GM23338 (cell line): ENCODE measurements around the gene C16orf90. TPM values are rescaled to one million over a fixed set of nuclear protein-coding genes. Genes with fewer than 3 reads are reported as not detected.

ENCODE experiments used
- ATAC-seq: fragments of 200-7000 bp; cut with Tn5 transposase; 3 replicates; pipeline ENCODE4 v1.9.1; 2020
- DNase-seq: peaks from one replicate; pipeline ENCODE4 v3.0.0-alpha.2; 2015; ENCODE audit warnings: low spot score
- H2AFZ ChIP-seq: fragments of 200-600 bp; sonication (generic); 2 replicates; pipeline ENCODE4 v1.8.0; 2016; ENCODE audit warnings: antibody characterized with exemption, mild to moderate bottlenecking, moderate library complexity
- H3F3A ChIP-seq: fragments of 200-600 bp; sonication (generic); replicated peaks from 2 replicates; pipeline ENCODE4 v1.8.0; 2017; ENCODE audit warnings: antibody characterized with exemption, mixed run types, low read depth
- H3K27ac ChIP-seq: fragments of 200-600 bp; sonication (generic); 2 replicates; pipeline ENCODE4 v1.6.1; 2016; ENCODE audit warnings: low read depth
- H3K27me3 ChIP-seq: fragments of 200-600 bp; sonication (generic); 2 replicates; pipeline ENCODE4 v1.8.0; 2016; ENCODE audit warnings: mild to moderate bottlenecking, mixed run types, moderate library complexity; ENCODE audit not compliant: insufficient read depth
- H3K36me3 ChIP-seq: fragments of 200-600 bp; sonication (generic); 2 replicates; pipeline ENCODE4 v1.8.0; 2016; ENCODE audit warnings: mild to moderate bottlenecking; ENCODE audit not compliant: insufficient read depth
- H3K4me1 ChIP-seq: fragments of 200-600 bp; sonication (generic); 2 replicates; pipeline ENCODE4 v1.8.0; 2016; ENCODE audit warnings: mild to moderate bottlenecking, moderate library complexity; ENCODE audit not compliant: insufficient read depth
- H3K4me2 ChIP-seq: fragments of 200-600 bp; sonication (generic); 2 replicates; pipeline ENCODE4 v1.7.1; 2017; ENCODE audit warnings: mixed run types
- H3K4me3 ChIP-seq: fragments of 200-600 bp; sonication (generic); 2 replicates; pipeline ENCODE4 v1.6.1; 2016; ENCODE audit warnings: mixed run types
- H3K79me2 ChIP-seq: fragments of 200-600 bp; sonication (generic); replicated peaks from 2 replicates; pipeline ENCODE4 v1.8.0; 2017; ENCODE audit warnings: mild to moderate bottlenecking; ENCODE audit not compliant: insufficient read depth
- H3K9me2 ChIP-seq: fragments of 200-600 bp; sonication (generic); 2 replicates; pipeline ENCODE4 v1.8.0; 2017; ENCODE audit not compliant: insufficient read depth
- H4K20me1 ChIP-seq: fragments of 200-600 bp; sonication (generic); replicated peaks from 2 replicates; pipeline ENCODE4 v1.8.0; 2017; ENCODE audit warnings: mild to moderate bottlenecking; ENCODE audit not compliant: insufficient read depth
- H3K27ac Mint-ChIP-seq: 2 replicates; pipeline ENCODE4 v1.8.0; 2020; ENCODE audit warnings: inconsistent platforms, mild to moderate bottlenecking, moderate library complexity, mixed read lengths
- H3K27me3 Mint-ChIP-seq: 3 replicates; pipeline ENCODE4 v1.8.0; 2022; ENCODE audit warnings: low read depth, mild to moderate bottlenecking, moderate library complexity, mixed read lengths, inconsistent platforms; ENCODE audit not compliant: insufficient read depth, poor library complexity
- H3K36me3 Mint-ChIP-seq: 3 replicates; pipeline ENCODE4 v1.8.0; 2021; ENCODE audit warnings: low read depth, mild to moderate bottlenecking, inconsistent platforms, moderate library complexity, mixed read lengths
- H3K4me1 Mint-ChIP-seq: 3 replicates; pipeline ENCODE4 v1.8.0; 2020; ENCODE audit warnings: mild to moderate bottlenecking, inconsistent platforms, mixed read lengths
- H3K4me3 Mint-ChIP-seq: 3 replicates; pipeline ENCODE4 v1.8.0; 2021; ENCODE audit warnings: moderate library complexity, mild to moderate bottlenecking, inconsistent platforms, mixed read lengths
- H3K9me3 Mint-ChIP-seq: 3 replicates; pipeline ENCODE4 v1.8.0; 2020; ENCODE audit warnings: moderate library complexity, mild to moderate bottlenecking, inconsistent platforms, mixed read lengths
- CTCF ChIP-seq, 2 experiments: fragments of 200-600 bp in 1 of 2; sonication (generic) in 1 of 2; conservative IDR thresholded peaks; 2 replicates each; pipeline versions ENCODE4 v1.5.1 to v1.6.1; 2016 to 2017; ENCODE audit warnings: antibody characterized with exemption in 2 of 2, low read depth in 2 of 2, mild to moderate bottlenecking in 2 of 2, moderate library complexity in 1 of 2
- EZH2 ChIP-seq: fragments of 200-600 bp; sonication (generic); IDR thresholded peaks from one replicate; pipeline ENCODE4 v1.8.0; 2017; ENCODE audit warnings: antibody characterized with exemption, mild to moderate bottlenecking, low read depth; ENCODE audit not compliant: unreplicated experiment
- NANOG ChIP-seq: IDR thresholded peaks from 2 replicates; pipeline ENCODE4 v1.6.1; 2016; ENCODE audit warnings: antibody characterized with exemption, borderline replicate concordance
- POLR2AphosphoS5 ChIP-seq: IDR thresholded peaks from 2 replicates; pipeline ENCODE4 v1.6.1; 2016; ENCODE audit warnings: antibody characterized with exemption, low read depth
- REST ChIP-seq: IDR thresholded peaks from one replicate; pipeline ENCODE4 v1.6.1; 2018; ENCODE audit warnings: antibody characterized with exemption; ENCODE audit not compliant: unreplicated experiment
- STAT1 ChIP-seq: IDR thresholded peaks from one replicate; pipeline ENCODE4 v1.6.1; 2016; ENCODE audit warnings: antibody characterized with exemption; ENCODE audit not compliant: unreplicated experiment
- polyA plus RNA-seq: library from polyadenylated mRNA; unstranded; fragments of >200 nt; fragmentation: Nextera tagmentation; extraction: Ambion mirVana; gene quantifications from 2 replicates; pipeline ENCODE4 v1.2.1, GENCODE V29; 2016
- total RNA-seq: library from RNA; depleted of rRNA; stranded (reverse); fragments of >200 nt; shearing (Covaris generic); gene quantifications from 2 replicates; pipeline ENCODE4 v1.2.3, GENCODE V29; 2014

Gene C16orf90
- total and polyA plus RNA-seq, 2 experiments from 2014 or later = not detected

GRCh38 chr16:3542601-3543373 is 47.5 kb upstream of the C16orf90 start:
- Histone ChIP-seq H3K36me3 (no peaks in the 10 kb centered on the region), H4K20me1 (no peaks in the 10 kb centered on the region; the same call in 1 of the 2 replicates), H3F3A (no peaks in the 10 kb centered on the region), H3K27ac (no peak overlapping the region), H3K9me2 (no peaks in the 10 kb centered on the region), H2AFZ (no peak overlapping the region), H3K79me2 (no peaks in the 10 kb centered on the region), H3K27me3 (no peaks in the 10 kb centered on the region), H3K4me1 (no peaks in the 10 kb centered on the region), H3K4me3 (no peak overlapping the region), H3K4me2 (no peak overlapping the region)
- no peaks in the 10 kb centered on the region; the same call in 2 of the 3 replicates for H3K36me3 Mint-ChIP-seq
- no peak overlapping the region for H3K27ac Mint-ChIP-seq
- no peak for TF ChIP-seq REST
- peaks cover 8% of the 10 kb centered on the region; the same call in 2 of the 3 replicates for H3K4me1 Mint-ChIP-seq
- no peak for DNase-seq
- peaks cover 17% of the 10 kb centered on the region for H3K27me3 Mint-ChIP-seq
- H3K4me3 Mint-ChIP-seq = no peak overlapping the region
- peak; percentile 16; the same call in 1 of the 3 replicates for ATAC-seq
- H3K9me3 Mint-ChIP-seq = no peaks in the 10 kb centered on the region

DNA sequence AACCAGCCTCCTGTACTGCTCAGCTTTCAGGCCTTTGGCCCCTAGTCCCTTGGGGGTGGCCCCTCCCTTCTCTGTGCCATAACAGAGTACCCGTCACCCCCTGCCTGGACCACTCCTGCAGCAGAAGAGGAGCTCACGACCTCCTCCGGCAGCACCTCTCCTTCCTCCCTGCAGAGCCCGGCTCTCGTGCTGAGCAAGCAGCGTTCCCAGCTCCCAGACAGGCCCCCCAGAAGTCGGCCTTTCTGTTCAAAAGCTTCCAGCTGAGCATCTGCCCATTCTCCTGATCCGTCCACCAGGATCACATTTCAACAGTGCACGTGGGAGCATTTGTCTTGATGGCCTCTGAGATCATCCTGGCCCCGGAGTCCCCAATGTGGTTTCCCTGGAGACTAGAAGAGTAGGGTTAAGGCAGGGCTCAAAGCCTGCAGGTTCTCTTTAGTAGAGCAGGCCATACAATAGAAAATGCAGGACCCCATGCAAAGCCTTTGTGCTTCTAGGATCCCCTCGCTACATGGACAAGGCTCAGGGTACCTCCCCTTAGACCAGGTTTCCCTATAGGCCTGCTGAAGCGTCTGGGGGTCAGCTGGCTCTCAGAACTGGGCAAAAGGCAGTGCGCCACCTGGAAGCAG is 46.4 kb upstream of the C16orf90 start:
- no peaks in the 10 kb centered on the region for H3K4me1 ChIP-seq
- H3K9me3 Mint-ChIP-seq = no peaks in the 10 kb centered on the region
- H3F3A ChIP-seq = no peaks in the 10 kb centered on the region
- no peaks in the 10 kb centered on the region for H3K79me2 ChIP-seq
- H3K36me3 ChIP-seq = no peaks in the 10 kb centered on the region
- H3K27ac ChIP-seq = no peak overlapping the region
- DNase-seq = peak; percentile 24
- H3K9me2 ChIP-seq = no peaks in the 10 kb centered on the region
- no peaks in the 10 kb centered on the region for H3K27me3 ChIP-seq
- no peak for TF ChIP-seq NANOG
- no peak for TF ChIP-seq STAT1
- TF ChIP-seq CTCF (conservative IDR thresholded peaks at IDR 0.05; ENCODE audit: low read depth in 2 of 2) = no peak
- TF ChIP-seq EZH2 = no peak
- no peak for TF ChIP-seq POLR2AphosphoS5
- H3K4me1 Mint-ChIP-seq = peaks cover 8% of the 10 kb centered on the region; the same call in 2 of the 3 replicates
- H4K20me1 ChIP-seq = no peaks in the 10 kb centered on the region; the same call in 1 of the 2 replicates
- H3K27ac Mint-ChIP-seq = no peak overlapping the region
- H3K4me3 Mint-ChIP-seq = no peak overlapping the region
- H3K27me3 Mint-ChIP-seq = peaks cover 13% of the 10 kb centered on the region
- ATAC-seq = peak; percentile 81
- H3K4me3 ChIP-seq = no peak overlapping the region
- no peaks in the 10 kb centered on the region; the same call in 2 of the 3 replicates for H3K36me3 Mint-ChIP-seq
- H2AFZ ChIP-seq = no peak overlapping the region
- no peak overlapping the region for H3K4me2 ChIP-seq
